M059J (cell line): ENCODE data around the gene BBS5. TPM values are rescaled to one million over a fixed set of nuclear protein-coding genes. Genes with fewer than 3 reads are reported as not detected.
A peak's percentile ranks its signal among the peaks of the same experiment; 100 is the strongest.
"Not testable (repeated sequence)": the region's sequence is repeated elsewhere in the genome, so short reads cannot be mapped to it uniquely, and the experiment has no call there.

ENCODE experiments used
- DNase-seq: peaks from one replicate; pipeline ENCODE4 v3.0.0-alpha.2; 2012; ENCODE audit warnings: low read depth
- total RNA-seq: library from RNA; depleted of rRNA; stranded (reverse); fragments of >200 nt; shearing (Covaris generic); gene quantifications from 2 replicates; pipeline ENCODE4 v1.2.3, GENCODE V29; 2014

BBS5 gene
- total RNA-seq, 1 experiment from 2014 or later, result 2.8 TPM

DNA sequence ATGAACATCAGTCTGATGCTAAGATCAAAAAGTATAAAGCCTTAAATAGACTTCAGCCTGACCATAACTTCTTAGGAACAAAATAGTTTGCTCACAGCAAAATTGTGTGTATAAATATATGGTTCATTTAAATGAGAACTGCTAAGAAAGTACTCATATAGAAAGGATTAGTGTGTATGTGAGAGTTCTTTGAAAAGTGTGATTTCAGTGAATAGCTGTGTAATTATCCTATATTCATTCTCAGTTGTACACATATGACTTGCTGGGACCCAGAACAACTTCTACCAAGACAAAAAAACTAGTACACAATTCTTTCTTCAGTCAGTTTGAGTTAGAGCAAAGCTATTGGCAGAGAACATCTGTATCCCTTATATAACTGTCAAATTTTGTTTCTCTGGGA, 7.2 kb downstream of the BBS5 start:
- no peak for DNase-seq

GRCh38 chr2:169490834-169491233, 11.5 kb downstream of the BBS5 start:
- DNase-seq, result no peak

DNA sequence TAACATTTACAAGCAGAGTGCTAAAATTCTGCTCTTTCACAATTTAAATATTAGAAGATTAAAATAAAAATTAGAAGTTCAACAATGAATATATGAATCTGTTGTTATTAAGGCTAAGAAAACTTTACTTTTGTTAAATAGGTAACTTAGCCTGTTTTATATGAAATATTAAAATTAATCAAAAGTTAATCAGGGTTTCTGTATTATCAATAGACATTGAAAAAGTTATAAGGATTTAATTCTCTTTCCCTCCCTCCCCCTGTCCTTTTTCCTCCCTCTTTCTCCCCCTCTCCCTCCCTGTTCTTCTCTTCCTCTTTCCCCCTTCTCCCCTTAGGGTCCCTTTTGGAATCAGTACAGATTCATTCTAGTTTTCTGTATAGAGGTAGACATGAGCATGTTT, 12.1 kb downstream of the BBS5 start:
- DNase-seq, result no peak

- no peak for DNase-seq
These were observed 14.1 kb downstream of the BBS5 start for GRCh38 chr2:169493360-169493759.

DNA sequence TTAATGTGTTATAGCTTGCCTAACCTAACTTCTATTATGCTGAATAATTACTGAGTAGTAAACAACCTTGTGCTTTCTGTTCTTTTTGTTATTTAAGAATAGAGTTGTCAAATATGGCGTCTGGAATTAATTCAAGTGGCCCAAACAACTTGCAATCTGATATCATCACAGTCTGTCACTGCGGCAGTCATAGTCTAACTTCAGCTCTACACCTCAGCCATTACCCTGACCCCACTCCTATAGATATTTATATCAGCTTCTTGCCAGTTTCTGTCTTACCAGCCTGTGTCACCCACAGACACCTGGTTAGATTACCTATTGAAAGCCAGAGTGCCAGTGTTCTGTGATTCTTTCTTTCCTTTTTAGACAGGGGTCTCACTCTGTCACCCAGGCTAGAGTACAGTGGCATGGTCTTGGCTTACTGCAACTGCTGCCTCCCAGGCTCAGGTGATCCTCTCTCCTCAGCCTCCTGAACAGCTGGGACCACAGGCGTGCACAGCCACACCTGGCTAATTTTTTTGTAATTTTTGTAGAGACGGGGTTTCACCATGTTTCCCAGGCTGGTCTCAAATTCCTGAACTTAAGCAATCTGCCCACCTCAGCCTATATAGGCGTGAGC, 16.1 kb downstream of the BBS5 start:
- no peak for DNase-seq

DNA sequence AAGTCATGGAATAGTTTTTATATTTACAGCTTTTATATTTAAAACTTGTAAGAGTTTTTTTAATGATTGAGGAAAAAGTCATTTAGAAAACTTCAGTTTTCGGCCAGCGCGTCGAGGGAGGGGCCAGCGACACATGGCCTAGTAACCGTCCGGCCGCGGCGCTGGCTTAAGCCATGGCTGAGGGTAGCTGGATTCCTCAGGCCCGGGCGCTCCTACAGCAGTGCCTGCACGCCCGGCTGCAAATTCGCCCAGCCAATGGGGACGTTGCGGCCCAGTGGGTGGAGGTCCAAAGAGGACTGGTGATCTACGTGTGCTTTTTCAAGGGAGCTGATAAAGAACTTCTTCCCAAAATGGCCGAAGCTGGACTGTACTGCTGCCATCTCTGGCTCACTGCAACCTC, 25.4 kb downstream of the BBS5 start:
- no peak for DNase-seq

- DNase-seq, result peak; percentile 72
These were observed 28.4 kb downstream of the BBS5 start for GRCh38 chr2:169507698-169508097.

- DNase-seq, result no peak
These were observed 30.1 kb downstream of the BBS5 start, which contains the start of gene KLHL41 for GRCh38 chr2:169509298-169509885. KLHL41 (plus strand) TSS chr2:169509702; CDS start chr2:169509779, 77 bp downstream.

GRCh38 chr2:169509955-169510354, 30.7 kb downstream of the BBS5 start:
- no peak for DNase-seq

GRCh38 chr2:169510496-169510895, 31.2 kb downstream of the BBS5 start:
- DNase-seq, result no peak

GRCh38 chr2:169511818-169512217, 32.5 kb downstream of the BBS5 start:
- no peak for DNase-seq

- peak; percentile 32 for DNase-seq
These were observed 33.2 kb downstream of the BBS5 start for GRCh38 chr2:169512525-169512924.

DNA sequence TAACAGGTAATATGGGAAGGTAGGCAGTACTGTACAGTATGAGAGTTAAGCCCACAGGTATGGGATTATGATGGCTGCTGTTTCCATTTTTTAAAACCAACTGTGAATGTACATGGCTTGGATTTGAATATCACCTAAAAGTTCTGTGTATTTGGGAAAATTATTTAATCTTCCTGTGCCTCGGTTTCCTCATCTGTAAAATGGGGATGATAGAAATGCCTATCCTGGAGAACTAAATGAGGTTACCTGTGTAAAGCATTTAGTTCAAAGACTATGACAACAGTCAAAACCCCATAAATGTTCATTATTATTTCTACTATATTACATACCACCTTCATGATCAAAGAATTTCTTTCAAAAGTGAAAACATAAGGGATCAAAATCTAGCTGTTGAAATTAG, 33.8 kb downstream of the BBS5 start:
- DNase-seq, result no peak

GRCh38 chr2:169513926-169514325, 34.6 kb downstream of the BBS5 start:
- no peak for DNase-seq

- not testable (repeated sequence) for DNase-seq
These were observed 35.5 kb downstream of the BBS5 start for GRCh38 chr2:169514758-169515157.

GRCh38 chr2:169516488-169516995, 37.2 kb downstream of the BBS5 start:
- not testable (repeated sequence) for DNase-seq

DNA sequence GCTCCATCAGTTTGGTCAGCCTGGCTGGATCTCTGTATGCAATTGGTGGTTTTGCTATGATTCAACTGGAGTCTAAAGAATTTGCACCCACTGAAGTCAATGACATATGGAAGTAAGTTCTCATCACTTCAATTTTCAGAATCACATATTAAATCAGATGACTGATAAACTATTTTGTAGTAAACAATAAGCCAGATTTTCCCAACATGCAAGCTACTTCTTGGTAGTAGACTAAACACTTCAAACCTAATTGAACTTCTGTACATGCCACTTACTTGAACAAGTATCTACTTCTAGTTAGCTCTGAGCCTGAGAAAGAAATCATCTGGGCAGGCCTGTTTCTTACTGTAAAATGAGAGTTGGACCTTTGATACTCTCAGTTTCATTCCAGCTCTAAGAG, 41.6 kb downstream of the BBS5 start:
- DNase-seq, result no peak

GRCh38 chr2:169523681-169524080, 44.4 kb downstream of the BBS5 start:
- no peak for DNase-seq

GRCh38 chr2:169525434-169525833, 46.1 kb downstream of the BBS5 start:
- DNase-seq, result no peak

DNA sequence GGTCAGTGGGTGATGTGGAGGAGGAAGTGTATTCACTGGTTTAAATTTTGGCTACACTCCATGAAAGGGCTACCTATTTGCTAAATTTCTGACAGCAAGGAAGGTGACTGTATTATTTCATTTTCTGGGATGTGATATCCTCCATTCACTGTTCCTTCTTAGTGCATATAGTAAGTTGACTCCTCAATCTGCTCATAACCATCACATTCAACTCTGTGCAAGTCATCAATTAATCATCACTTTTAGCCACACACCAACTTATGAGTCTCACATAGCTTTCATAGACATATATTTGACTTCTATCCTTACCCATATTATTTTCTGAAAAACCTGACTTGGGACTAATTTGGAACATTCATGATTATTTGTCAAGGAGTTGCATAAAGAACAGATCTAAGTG, 47.2 kb downstream of the BBS5 start:
- peak; percentile 11 for DNase-seq

GRCh38 chr2:169528271-169528701, 49.0 kb downstream of the BBS5 start:
- DNase-seq, result peak; percentile 52

GRCh38 chr2:169539460-169539859, 60.2 kb downstream of the BBS5 start:
- DNase-seq, result not testable (repeated sequence)

- DNase-seq, result no peak
These were observed 60.9 kb downstream of the BBS5 start for GRCh38 chr2:169540146-169540545.

DNA sequence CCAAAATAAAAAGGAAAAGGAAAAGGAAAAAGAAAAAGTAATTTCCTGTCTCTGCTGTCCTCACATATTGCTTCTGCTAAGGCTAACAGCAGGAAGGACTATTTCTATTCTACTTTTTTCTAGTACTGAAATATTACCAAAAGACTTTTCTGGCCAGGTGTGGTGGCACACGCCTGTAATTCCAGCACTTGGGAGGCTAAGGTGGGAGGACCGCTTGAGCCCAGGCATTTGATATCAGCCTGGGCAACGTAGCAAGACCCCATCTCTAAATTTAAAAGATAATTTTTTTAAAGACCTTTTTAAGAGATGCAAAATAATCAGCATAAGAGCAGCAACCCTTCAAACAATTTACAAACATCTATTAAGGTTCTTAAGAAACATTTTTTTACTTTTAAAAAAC, 63.1 kb downstream of the BBS5 start:
- no peak for DNase-seq
